Uterus (tissue), 4 donors: Measurements from ENCODE around the gene GALNTL6. TPM values are rescaled to one million over a fixed set of nuclear protein-coding genes. Genes with fewer than 3 reads are reported as not detected.

Source experiments
- DNase-seq, 2 donors: peaks; one replicate each; pipeline ENCODE4 v3.0.0-alpha.2; 2019 to 2020
- H3K27ac ChIP-seq, 2 donors: fragments of 200-600 bp; sonication (generic); 1 replicate in 1 of 2; 2 replicates in 1 of 2; pipeline ENCODE4 v1.5.1; 2016 to 2018
- H3K27me3 ChIP-seq, 2 donors: fragments of 200-600 bp; sonication (generic); one replicate each; pipeline ENCODE4 v1.5.1; 2018 to 2019; ENCODE audit warnings: control low read depth in 1 of 2
- H3K36me3 ChIP-seq, 2 donors: fragments of 200-600 bp; sonication (generic); one replicate each; pipeline ENCODE4 v1.5.1; 2019; ENCODE audit warnings: control low read depth in 1 of 2
- H3K4me1 ChIP-seq, 2 donors: fragments of 200-600 bp; sonication (generic); one replicate each; pipeline ENCODE4 v1.5.1; 2018 to 2019; ENCODE audit warnings: control low read depth in 1 of 2
- H3K4me3 ChIP-seq, 2 donors: fragments of 200-600 bp; sonication (generic); 1 replicate in 1 of 2; 2 replicates in 1 of 2; pipeline ENCODE4 v1.5.1; 2018 to 2019; ENCODE audit warnings: mild to moderate bottlenecking in 1 of 2
- H3K9me3 ChIP-seq, 2 donors: fragments of 200-600 bp; sonication (generic); one replicate each; pipeline ENCODE4 v1.5.1; 2019; ENCODE audit warnings: control low read depth in 1 of 2
- CTCF ChIP-seq, 4 experiments: fragments of 200-600 bp in 2 of 4; fragments of 450-650 bp in 2 of 4; sonication (generic) in 2 of 4; IDR thresholded peaks; one replicate each; pipeline ENCODE4 v1.5.1; 2016 to 2019; ENCODE audit warnings: antibody characterized with exemption in 4 of 4, mild to moderate bottlenecking in 2 of 4, moderate library complexity in 1 of 4
- POLR2A ChIP-seq, 2 donors: fragments of 450-650 bp; IDR thresholded peaks; one replicate each; pipeline ENCODE4 v1.6.1; 2016; ENCODE audit warnings: antibody characterized with exemption in 2 of 2, mild to moderate bottlenecking in 1 of 2, moderate library complexity in 1 of 2
- intact Hi-C: fragments of 100-400 bp; cut with DNase I; formaldehyde crosslinking; loops from one replicate; pipeline ENCODE4 v1.15.1; 2023; ENCODE audit warnings: low total_unique reads
- total RNA-seq, 4 donors: library from RNA; depleted of rRNA in 3 of 4; stranded (reverse); fragments of >200 nt in 3 of 4; gene quantifications; one replicate each; pipeline versions ENCODE4 v1.1.0 to v1.2.4, GENCODE V29; 2014 to 2023
- donor health status: DM: yes; HTN: yes; CAD: no.

GALNTL6 gene
- total RNA-seq, 4 donors from 2014 or later, result 2.6 TPM; not detected in 3

- TF ChIP-seq POLR2A (IDR thresholded peaks at IDR 0.05) (no peak), CTCF (IDR thresholded peaks at IDR 0.05) (no peak)
- no peaks in the 10 kb centered on the region for H3K4me1 ChIP-seq
- H3K36me3 ChIP-seq, result no peaks in the 10 kb centered on the region
- intact Hi-C loops, result no loop called here
- no peak overlapping the region for H3K27ac ChIP-seq
- H3K27me3 ChIP-seq, result no peaks in the 10 kb centered on the region
- DNase-seq, result no peak
- H3K9me3 ChIP-seq, result no peaks in the 10 kb centered on the region
- H3K4me3 ChIP-seq, result no peak overlapping the region
Measured at GRCh38 chr4:171919314-171919713, 106.1 kb downstream of the GALNTL6 start.

GRCh38 chr4:171920901-171921300, 107.7 kb downstream of the GALNTL6 start:
- TF ChIP-seq CTCF (IDR thresholded peaks at IDR 0.05) (no peak), POLR2A (IDR thresholded peaks at IDR 0.05) (no peak)
- Histone ChIP-seq H3K27ac (no peak overlapping the region), H3K4me3 (no peak overlapping the region), H3K36me3 (no peaks in the 10 kb centered on the region), H3K9me3 (no peaks in the 10 kb centered on the region), H3K27me3 (no peaks in the 10 kb centered on the region), H3K4me1 (no peaks in the 10 kb centered on the region)
- DNase-seq, result no peak
- intact Hi-C loops, result no loop called here

GRCh38 chr4:171924746-171925376, 111.7 kb downstream of the GALNTL6 start:
- intact Hi-C loops, result no loop called here
- Histone ChIP-seq H3K4me1 (no peaks in the 10 kb centered on the region), H3K4me3 (no peak overlapping the region), H3K27ac (no peak overlapping the region), H3K36me3 (no peaks in the 10 kb centered on the region), H3K9me3 (no peaks in the 10 kb centered on the region), H3K27me3 (no peaks in the 10 kb centered on the region)
- TF ChIP-seq POLR2A (IDR thresholded peaks at IDR 0.05), result no peak
- TF ChIP-seq CTCF (IDR thresholded peaks at IDR 0.05), result no peak
- no peak for DNase-seq

- Histone ChIP-seq H3K4me3 (no peak overlapping the region), H3K36me3 (no peaks in the 10 kb centered on the region), H3K4me1 (no peaks in the 10 kb centered on the region), H3K9me3 (no peaks in the 10 kb centered on the region), H3K27ac (no peak overlapping the region), H3K27me3 (no peaks in the 10 kb centered on the region)
- DNase-seq, result no peak
- TF ChIP-seq POLR2A (IDR thresholded peaks at IDR 0.05), result no peak
- no peak for TF ChIP-seq CTCF (IDR thresholded peaks at IDR 0.05)
- intact Hi-C loops, result no loop called here
Measured at GRCh38 chr4:171928336-171928735, 115.1 kb downstream of the GALNTL6 start.

- Histone ChIP-seq H3K9me3 (no peaks in the 10 kb centered on the region), H3K27me3 (no peaks in the 10 kb centered on the region), H3K4me1 (no peaks in the 10 kb centered on the region), H3K36me3 (no peaks in the 10 kb centered on the region), H3K4me3 (no peak overlapping the region), H3K27ac (no peak overlapping the region)
- TF ChIP-seq CTCF (IDR thresholded peaks at IDR 0.05), result no peak
- TF ChIP-seq POLR2A (IDR thresholded peaks at IDR 0.05), result no peak
- DNase-seq, result no peak
- intact Hi-C loops, result no loop called here
Measured at GRCh38 chr4:171929477-171929876, 116.3 kb downstream of the GALNTL6 start.
